ENCODE measurements around the gene GABRR3.

GABRR3 gene

DNA sequence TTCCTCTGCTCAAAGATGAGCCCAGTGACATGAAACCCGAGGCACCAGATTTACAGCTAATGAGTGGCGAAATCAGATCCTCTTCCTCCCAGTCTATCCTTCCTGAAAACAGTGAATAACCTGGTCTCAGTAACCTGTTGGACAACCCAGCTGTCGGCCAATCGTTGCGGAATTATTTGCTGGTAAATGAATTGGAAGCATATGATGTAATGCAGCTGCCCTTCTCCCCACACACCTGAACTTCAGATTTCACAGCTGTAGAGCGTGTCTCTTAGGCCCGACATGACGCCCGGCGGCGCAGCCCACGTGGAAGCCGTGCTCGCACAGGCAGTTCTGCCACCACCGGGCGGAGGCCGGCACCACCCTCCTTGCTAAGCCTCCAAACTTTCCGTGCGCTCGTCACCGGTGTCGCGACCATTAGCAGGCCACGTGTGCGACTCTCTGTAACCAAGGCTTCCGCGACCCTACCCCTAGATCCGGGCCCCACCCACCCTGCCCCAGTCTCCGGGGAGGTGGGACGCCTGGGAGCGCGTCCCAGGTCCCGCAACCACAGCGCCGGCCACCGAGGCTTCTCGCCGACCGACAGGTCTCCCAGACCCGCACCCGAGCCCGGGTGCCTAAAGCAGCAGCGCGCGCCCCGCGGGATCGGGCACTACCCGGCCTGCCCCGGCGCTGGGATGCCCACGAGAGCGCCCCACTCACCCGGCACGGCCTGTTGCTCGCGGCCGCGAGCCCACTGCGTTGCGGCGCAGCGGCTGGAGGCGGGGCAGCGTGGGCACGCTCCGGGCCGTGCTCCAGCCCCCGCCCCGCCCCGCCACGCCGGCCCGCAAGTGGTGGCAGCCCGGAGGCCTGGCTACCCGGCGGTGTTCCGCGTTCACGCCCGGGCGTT lies 63.2 kb downstream of the GABRR3 start, which contains the start of gene RIOX2:
Gene RIOX2 (minus strand): TSS at position 753 of the 889 bp plus-strand sequence. CDS start 4,838 bp downstream, outside the sequence.
- H3K27ac Mint-ChIP-seq, result peak within 1 kb of the TSS; percentile 69 to 89 (median 76)
- no peaks in the 10 kb centered on the region for H3K9me3 Mint-ChIP-seq
- peaks cover 7% of the 10 kb centered on the region for H3K36me3 Mint-ChIP-seq (ENCODE audit: low read depth)

DNA sequence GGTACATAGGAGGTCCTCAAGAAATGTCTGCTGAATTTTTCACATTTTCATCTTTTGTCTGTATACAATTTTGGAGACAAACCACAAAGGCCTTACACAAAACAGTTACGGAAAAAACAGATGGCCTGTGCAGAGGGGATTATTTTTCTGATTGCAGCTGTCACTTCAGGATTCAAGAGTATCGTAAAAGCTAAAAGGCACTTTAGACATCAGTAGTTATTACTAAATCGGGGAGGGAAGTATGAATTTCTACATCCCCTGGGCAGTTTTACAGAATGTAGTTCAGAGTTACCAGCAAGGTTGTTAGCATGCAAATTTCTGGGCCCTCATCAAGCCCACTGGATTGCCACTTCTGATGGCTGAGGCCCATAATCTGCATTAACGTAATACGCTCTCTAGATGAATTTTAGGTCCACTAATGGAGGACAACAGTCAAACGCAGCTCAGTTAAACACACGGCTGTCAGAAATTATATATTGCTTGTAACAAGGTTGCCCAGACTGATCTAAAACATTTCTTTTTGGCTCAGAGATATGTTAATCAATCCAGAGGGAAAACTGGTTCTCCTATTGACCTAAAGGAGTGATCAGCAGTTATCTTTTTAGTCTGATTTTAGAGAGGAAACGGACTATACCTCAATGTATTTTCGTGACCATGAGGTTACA lies 64.0 kb downstream of the GABRR3 start:
- TF ChIP-seq, protein P1, sequence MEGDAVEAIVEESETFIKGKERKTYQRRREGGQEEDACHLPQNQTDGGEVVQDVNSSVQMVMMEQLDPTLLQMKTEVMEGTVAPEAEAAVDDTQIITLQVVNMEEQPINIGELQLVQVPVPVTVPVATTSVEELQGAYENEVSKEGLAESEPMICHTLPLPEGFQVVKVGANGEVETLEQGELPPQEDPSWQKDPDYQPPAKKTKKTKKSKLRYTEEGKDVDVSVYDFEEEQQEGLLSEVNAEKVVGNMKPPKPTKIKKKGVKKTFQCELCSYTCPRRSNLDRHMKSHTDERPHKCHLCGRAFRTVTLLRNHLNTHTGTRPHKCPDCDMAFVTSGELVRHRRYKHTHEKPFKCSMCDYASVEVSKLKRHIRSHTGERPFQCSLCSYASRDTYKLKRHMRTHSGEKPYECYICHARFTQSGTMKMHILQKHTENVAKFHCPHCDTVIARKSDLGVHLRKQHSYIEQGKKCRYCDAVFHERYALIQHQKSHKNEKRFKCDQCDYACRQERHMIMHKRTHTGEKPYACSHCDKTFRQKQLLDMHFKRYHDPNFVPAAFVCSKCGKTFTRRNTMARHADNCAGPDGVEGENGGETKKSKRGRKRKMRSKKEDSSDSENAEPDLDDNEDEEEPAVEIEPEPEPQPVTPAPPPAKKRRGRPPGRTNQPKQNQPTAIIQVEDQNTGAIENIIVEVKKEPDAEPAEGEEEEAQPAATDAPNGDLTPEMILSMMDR (IDR thresholded peaks at IDR 0.05; ENCODE audit: unreplicated experiment in 3 of 3), result no peak
- Mint-ChIP-seq H3K4me1 (peaks cover 44% of the 10 kb centered on the region), H3K27me3 (ENCODE audit: low read depth) (peaks cover 5% of the 10 kb centered on the region), H3K36me3 (ENCODE audit: low read depth) (peaks cover 9% of the 10 kb centered on the region), H3K4me3 (peak overlapping the region; percentile 91 to 96 (median 93)), H3K9me3 (no peaks in the 10 kb centered on the region), H3K27ac (peak overlapping the region; percentile 69 to 89 (median 76))

More for the DNA sequence above, 63.2 kb downstream of the GABRR3 start, which contains the start of gene RIOX2:
- TF ChIP-seq, protein P1 (IDR thresholded peaks at IDR 0.05; ENCODE audit: unreplicated experiment in 3 of 3), result no peak
- Mint-ChIP-seq H3K4me3 (peak within 1 kb of the TSS; percentile 91 to 96 (median 93)), H3K4me1 (peaks cover 42% of the 10 kb centered on the region), H3K27me3 (ENCODE audit: low read depth) (peaks cover 5% of the 10 kb centered on the region)

DNA sequence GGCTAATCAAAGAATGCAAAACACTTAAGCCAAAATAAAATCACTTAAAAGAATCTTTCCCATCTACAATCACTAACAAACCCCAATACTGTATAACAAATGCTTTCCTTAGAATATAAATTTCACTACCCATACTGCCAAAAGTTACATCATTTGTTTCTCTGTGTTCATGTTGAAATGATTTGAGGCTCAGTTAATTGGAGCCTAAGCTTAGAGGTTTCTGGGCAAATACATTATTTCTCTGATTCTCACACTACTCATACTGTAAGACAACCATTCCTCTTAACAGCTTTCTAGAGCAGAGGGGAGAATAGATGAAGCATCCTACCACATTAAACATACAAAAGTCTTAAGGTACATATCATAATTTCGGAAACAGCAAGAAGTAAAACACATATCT lies 65.0 kb downstream of the GABRR3 start:
- Mint-ChIP-seq H3K9me3 (no peaks in the 10 kb centered on the region), H3K4me3 (peak overlapping the region; percentile 91 to 96 (median 93)), H3K27me3 (ENCODE audit: low read depth) (peaks cover 5% of the 10 kb centered on the region), H3K27ac (peak overlapping the region; percentile 69 to 89 (median 76)), H3K4me1 (peaks cover 44% of the 10 kb centered on the region), H3K36me3 (ENCODE audit: low read depth) (peaks cover 9% of the 10 kb centered on the region)
- TF ChIP-seq, protein P1 (IDR thresholded peaks at IDR 0.05; ENCODE audit: unreplicated experiment in 3 of 3), result no peak

DNA sequence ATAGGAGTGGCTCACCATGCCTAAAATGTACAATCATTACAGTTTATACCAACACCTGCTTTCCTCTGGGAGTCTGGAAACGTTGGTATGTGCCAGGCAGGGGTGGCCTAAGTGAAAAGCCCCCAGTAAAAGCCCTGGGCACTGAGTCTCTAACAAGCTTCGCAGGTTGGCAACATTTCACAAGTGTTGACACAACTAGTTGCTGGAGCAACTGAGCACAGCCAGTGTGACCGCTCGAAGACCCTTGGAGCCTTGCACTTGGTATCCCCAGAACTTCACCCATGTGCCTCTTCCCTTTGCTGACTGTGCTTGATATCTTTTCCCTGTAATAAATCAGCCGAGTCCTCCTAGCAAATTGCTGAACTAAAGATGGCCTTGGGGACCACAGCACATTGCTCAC lies 65.6 kb downstream of the GABRR3 start:
- Mint-ChIP-seq H3K36me3 (ENCODE audit: low read depth) (peaks cover 9% of the 10 kb centered on the region), H3K9me3 (no peaks in the 10 kb centered on the region), H3K4me3 (peak overlapping the region in 1 of 3 experiments; percentile 96), H3K27ac (peak overlapping the region; percentile 69 to 89 (median 76)), H3K4me1 (peaks cover 47% of the 10 kb centered on the region), H3K27me3 (ENCODE audit: low read depth) (peaks cover 5% of the 10 kb centered on the region)
- TF ChIP-seq, protein P1 (IDR thresholded peaks at IDR 0.05; ENCODE audit: unreplicated experiment in 3 of 3), result no peak

DNA sequence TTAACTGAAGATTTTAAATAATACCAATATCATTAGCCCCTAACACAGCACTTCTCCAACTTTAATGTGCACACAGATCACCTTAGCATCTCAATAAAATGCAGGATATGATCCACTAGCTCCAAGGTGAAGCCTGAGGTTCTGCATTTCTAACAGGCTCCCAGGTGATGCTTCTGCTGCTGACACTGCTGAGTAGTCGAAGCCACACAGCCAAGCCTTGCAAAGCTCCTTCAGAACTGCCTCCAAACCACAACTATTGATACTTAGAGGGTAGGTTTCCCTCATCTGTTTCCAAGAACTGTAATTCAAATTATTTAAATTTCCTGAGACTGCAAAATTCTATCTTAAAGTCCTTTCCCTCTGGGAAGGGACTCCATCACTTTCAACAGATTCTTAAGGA lies 66.7 kb downstream of the GABRR3 start:
- Mint-ChIP-seq H3K27ac (no peak overlapping the region), H3K4me3 (no peak overlapping the region), H3K36me3 (ENCODE audit: low read depth) (peaks cover 13% of the 10 kb centered on the region), H3K27me3 (ENCODE audit: low read depth) (no peaks in the 10 kb centered on the region), H3K4me1 (peaks cover 54% of the 10 kb centered on the region), H3K9me3 (no peaks in the 10 kb centered on the region)
- TF ChIP-seq, protein P1 (IDR thresholded peaks at IDR 0.05; ENCODE audit: unreplicated experiment in 3 of 3), result no peak

Data from nephron (organoid).